B cell (primary cell): ENCODE data around the gene DBNDD2.

Experiments used
- EZH2 ChIP-seq: IDR thresholded peaks from 2 replicates; pipeline ENCODE4 v1.6.1; 2012; ENCODE audit warnings: borderline replicate concordance, low read depth, mild to moderate bottlenecking, moderate library complexity, low read length; ENCODE audit not compliant: insufficient read depth, poor library complexity, severe bottlenecking
- TF ChIP-seq, protein P1 (sequence below): fragments of 200-600 bp; IDR thresholded peaks from one replicate; pipeline ENCODE4 v1.8.0; 2022; ENCODE audit warnings: antibody characterized with exemption, mild to moderate bottlenecking

DNA sequence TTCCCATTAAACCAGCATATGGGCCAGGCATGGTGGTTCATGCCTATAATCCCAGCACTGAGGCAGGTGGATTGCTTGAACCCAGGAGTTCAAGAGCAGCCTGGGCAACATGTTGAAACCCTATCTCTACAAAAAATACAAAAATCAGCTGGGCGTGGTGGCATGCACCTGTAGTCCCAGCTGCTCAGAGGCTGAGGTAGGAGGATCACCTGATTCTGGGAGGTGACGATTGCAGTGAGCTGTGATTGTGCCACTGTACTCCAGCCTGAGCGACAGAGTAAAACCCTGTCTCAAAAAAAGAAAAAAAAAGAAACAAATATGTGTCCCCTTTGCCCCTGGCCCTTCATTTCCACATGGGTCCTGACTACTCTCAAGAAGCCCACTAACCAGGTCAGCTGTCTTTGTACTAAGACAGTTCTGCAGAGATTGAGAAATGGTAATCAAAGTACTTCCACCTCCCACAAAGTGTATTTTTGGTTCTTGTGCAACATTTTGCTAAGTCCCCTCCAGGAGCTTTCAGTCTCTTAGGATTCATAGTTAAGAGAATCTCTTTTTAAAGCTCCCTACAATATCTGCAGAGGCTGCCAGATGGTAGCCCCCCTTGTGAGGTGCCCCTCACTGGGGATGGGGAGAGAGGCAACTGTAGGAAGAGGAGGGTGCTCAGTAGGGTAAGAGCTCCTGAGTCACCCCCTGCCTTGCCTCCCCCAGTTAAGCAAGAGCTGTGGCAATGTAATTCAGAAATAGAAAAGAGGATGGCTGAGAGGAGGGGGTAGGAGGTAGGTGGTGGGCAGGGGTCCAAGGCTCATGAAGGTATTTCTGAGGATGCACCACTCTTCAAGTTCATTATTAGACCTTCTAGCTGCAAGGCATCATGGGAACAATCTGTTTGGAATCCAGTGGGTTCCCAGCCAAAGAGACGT, 44.9 kb downstream of the DBNDD2 start:
- no peak for TF ChIP-seq EZH2
- TF ChIP-seq, protein P1, sequence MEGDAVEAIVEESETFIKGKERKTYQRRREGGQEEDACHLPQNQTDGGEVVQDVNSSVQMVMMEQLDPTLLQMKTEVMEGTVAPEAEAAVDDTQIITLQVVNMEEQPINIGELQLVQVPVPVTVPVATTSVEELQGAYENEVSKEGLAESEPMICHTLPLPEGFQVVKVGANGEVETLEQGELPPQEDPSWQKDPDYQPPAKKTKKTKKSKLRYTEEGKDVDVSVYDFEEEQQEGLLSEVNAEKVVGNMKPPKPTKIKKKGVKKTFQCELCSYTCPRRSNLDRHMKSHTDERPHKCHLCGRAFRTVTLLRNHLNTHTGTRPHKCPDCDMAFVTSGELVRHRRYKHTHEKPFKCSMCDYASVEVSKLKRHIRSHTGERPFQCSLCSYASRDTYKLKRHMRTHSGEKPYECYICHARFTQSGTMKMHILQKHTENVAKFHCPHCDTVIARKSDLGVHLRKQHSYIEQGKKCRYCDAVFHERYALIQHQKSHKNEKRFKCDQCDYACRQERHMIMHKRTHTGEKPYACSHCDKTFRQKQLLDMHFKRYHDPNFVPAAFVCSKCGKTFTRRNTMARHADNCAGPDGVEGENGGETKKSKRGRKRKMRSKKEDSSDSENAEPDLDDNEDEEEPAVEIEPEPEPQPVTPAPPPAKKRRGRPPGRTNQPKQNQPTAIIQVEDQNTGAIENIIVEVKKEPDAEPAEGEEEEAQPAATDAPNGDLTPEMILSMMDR, result no peak
